ENCODE results near the gene AJUBA. TPM values are rescaled to one million over a fixed set of nuclear protein-coding genes. Genes with fewer than 3 reads are reported as not detected.

Gene AJUBA
- total and polyA plus RNA-seq, 2 of the 8 experiments (the other 6 are each of a cell fraction or from before 2014, with no cell fraction given), result 33.1 to 46.0 TPM

GRCh38 chr14:22922294-22922693 is 60.1 kb downstream of the AJUBA start:
- no peak overlapping the region for H3K56ac ChIP-seq (replicated peaks; ENCODE audit: insufficient read length, low read depth, low read length)
- H3K18ac ChIP-seq (ENCODE audit: extremely low read depth, low read length), result no peak overlapping the region
- no peak overlapping the region for H4K5ac ChIP-seq (ENCODE audit: insufficient read length, low read depth, low read length)
- H3K23ac ChIP-seq (ENCODE audit: insufficient read length), result no peak overlapping the region
- H3K4me2 ChIP-seq (ENCODE audit: insufficient read depth in 1 of 2, low read depth in 2 of 2, low read length in 2 of 2), result no peak overlapping the region
- no peak overlapping the region for H3K27ac ChIP-seq (ENCODE audit: low read depth, low read length)
- no peak overlapping the region for H3K14ac ChIP-seq (ENCODE audit: insufficient read length)
- H3K9me3 ChIP-seq (ENCODE audit: insufficient read depth in 2 of 2, low read depth in 1 of 2, low read length in 1 of 2), result no peaks in the 10 kb centered on the region
- DNase-seq (ENCODE audit: low read depth in 1 of 2, low spot score in 2 of 2) (no peak), FAIRE-seq (no peak)
- no peak overlapping the region for H4K8ac ChIP-seq (ENCODE audit: extremely low read depth, insufficient read depth, low read length)
- peaks cover 0 to 2% of the 10 kb centered on the region in 2 experiments for H4K20me1 ChIP-seq (replicated peaks in 1 of 2; ENCODE audit: control insufficient read depth in 1 of 2, insufficient read depth in 2 of 2, low read length in 2 of 2)
- no peak overlapping the region for H2AK5ac ChIP-seq (ENCODE audit: low read depth, low read length)
- no peak overlapping the region for H2BK20ac ChIP-seq (ENCODE audit: low read length)
- 92% methylated on average over 2 of the region's 2 CpGs; no CpG with 5 or more reads in 1 of the 2 experiments for WGBS, 2 experiments (ENCODE audit: extremely low coverage in 1 of 2, insufficient coverage in 1 of 2, insufficient read length in 1 of 2, insufficient replicate concordance in 2 of 2, low coverage in 1 of 2, low lambda C conversion rate in 2 of 2, missing lambda C conversion rate in 1 of 2)
- POLR2A ChIA-PET (ENCODE audit: partially characterized antibody), result interaction anchor here (1.5 kb wide), 1 partner anchor 147 kb away, joined by 4 read pairs; no protein-coding TSS in a partner anchor
- H2BK15ac ChIP-seq (ENCODE audit: low read length), result no peak overlapping the region
- H2AFZ ChIP-seq (ENCODE audit: low read length), result no peak overlapping the region
- no peak overlapping the region for H4K91ac ChIP-seq (replicated peaks; ENCODE audit: insufficient read length, low read length)
- no peak overlapping the region for H2BK12ac ChIP-seq (ENCODE audit: low read depth, low read length)
- H3K79me2 ChIP-seq (ENCODE audit: control insufficient read depth in 1 of 2, insufficient read depth in 2 of 2, low read length in 2 of 2), result peaks cover 0 to 15% of the 10 kb centered on the region in 2 experiments; a peak in 2 of 4 replicates
- no peaks in the 10 kb centered on the region; a peak in 1 of 7 replicates for H3K27me3 ChIP-seq (replicated peaks in 1 of 4; ENCODE audit: control insufficient read depth in 3 of 4, extremely low read depth in 1 of 4, insufficient read depth in 3 of 4, low read length in 3 of 4)
- 0 out of 2 replicates have a peak, but pooled peaks cover under 1% of the 10 kb centered on the region for H3K79me1 ChIP-seq (ENCODE audit: low read depth, low read length)
- peaks cover 30 to 70% (median 52%) of the 10 kb centered on the region in 4 experiments for H3K36me3 ChIP-seq (ENCODE audit: control insufficient read depth in 2 of 4, insufficient read depth in 4 of 4, low read length in 3 of 4)
- peaks cover 0 to 7% (median 3%) of the 10 kb centered on the region in 4 experiments; a peak in 5 of 7 replicates for H3K4me1 ChIP-seq (replicated peaks in 1 of 4; ENCODE audit: control insufficient read depth in 3 of 4, insufficient read depth in 4 of 4, low read length in 3 of 4)
- no peak overlapping the region for H3K9ac ChIP-seq (replicated peaks in 1 of 4; ENCODE audit: extremely low read depth in 1 of 4, low read depth in 3 of 4, low read length in 3 of 4)
- no peak overlapping the region for H3K4me3 ChIP-seq (ENCODE audit: extremely low read depth in 1 of 4, insufficient read depth in 2 of 4, low read depth in 3 of 4, low read length in 4 of 4)
- CTCF ChIA-PET (ENCODE audit: partially characterized antibody), result interaction anchor here (1.0 kb wide), 1 partner anchor 147 kb away, joined by 3 read pairs; no protein-coding TSS in a partner anchor
- no peak overlapping the region for H3K4ac ChIP-seq (replicated peaks; ENCODE audit: insufficient read length, low read depth, low read length)
- peaks cover 4% of the 10 kb centered on the region; the same call in 1 of the 2 replicates for H3K23me2 ChIP-seq (ENCODE audit: low read depth, low read length)
- no peak overlapping the region for H2BK5ac ChIP-seq (ENCODE audit: low read depth, low read length)
- H2BK120ac ChIP-seq (replicated peaks; ENCODE audit: low read depth, low read length), result no peak overlapping the region
- no peak for TF ChIP-seq MAFK (IDR thresholded peaks at IDR 0.05; ENCODE audit: low read depth, low read length)
- no peak for TF ChIP-seq JUND (IDR thresholded peaks at IDR 0.05; ENCODE audit: low read length)
- no peak for TF ChIP-seq BRCA1 (IDR thresholded peaks at IDR 0.05; ENCODE audit: low read depth, low read length)
